ENCODE data around the gene PRKCQ.

PRKCQ gene

DNA sequence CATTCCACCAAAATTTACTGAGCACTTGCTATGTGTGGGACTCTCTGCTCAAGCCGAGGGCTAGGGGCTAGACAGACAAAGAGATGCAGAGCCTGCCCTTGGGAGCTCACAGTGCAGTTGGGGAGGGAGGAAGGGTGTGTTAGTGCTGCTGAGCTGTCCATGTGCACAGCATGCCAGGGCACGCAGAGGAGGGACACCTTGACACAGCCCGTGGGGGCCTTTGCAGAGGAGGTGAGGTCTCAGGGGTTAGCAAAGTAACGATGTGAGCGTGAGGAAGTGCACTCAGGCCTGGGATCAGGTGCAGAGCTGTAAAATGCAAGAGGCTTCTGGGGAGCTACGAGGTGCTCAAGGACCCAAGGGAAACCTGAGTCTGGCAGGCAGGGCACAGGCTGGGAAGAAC, 16.3 kb downstream of the PRKCQ start:
- Histone ChIP-seq H3K79me2 (ENCODE audit: insufficient read depth, low read length) (no peaks in the 10 kb centered on the region), H3K9me3 (ENCODE audit: low read length) (no peaks in the 10 kb centered on the region), H3F3A (ENCODE audit: insufficient read depth, low read length) (no peaks in the 10 kb centered on the region), H3K4me2 (ENCODE audit: low read length) (no peak overlapping the region), H3K27ac (ENCODE audit: low read depth, low read length, poor library complexity, severe bottlenecking) (no peak overlapping the region), H4K20me1 (ENCODE audit: insufficient read depth, low read length) (no peaks in the 10 kb centered on the region), H3K9ac (ENCODE audit: low read length) (no peak overlapping the region), H3K9me2 (ENCODE audit: low read depth, low read length) (no peaks in the 10 kb centered on the region), H3K27me3 (ENCODE audit: insufficient read depth, low read length) (no peaks in the 10 kb centered on the region), H3K4me3 (ENCODE audit: low read depth, low read length, poor library complexity, severe bottlenecking) (no peak overlapping the region), H3K36me3 (ENCODE audit: insufficient read depth, low read length) (no peaks in the 10 kb centered on the region), H2AFZ (ENCODE audit: low read length) (no peak overlapping the region), H3K4me1 (ENCODE audit: insufficient read depth, low read length, severe bottlenecking) (no peaks in the 10 kb centered on the region)
- TF ChIP-seq, protein P1, sequence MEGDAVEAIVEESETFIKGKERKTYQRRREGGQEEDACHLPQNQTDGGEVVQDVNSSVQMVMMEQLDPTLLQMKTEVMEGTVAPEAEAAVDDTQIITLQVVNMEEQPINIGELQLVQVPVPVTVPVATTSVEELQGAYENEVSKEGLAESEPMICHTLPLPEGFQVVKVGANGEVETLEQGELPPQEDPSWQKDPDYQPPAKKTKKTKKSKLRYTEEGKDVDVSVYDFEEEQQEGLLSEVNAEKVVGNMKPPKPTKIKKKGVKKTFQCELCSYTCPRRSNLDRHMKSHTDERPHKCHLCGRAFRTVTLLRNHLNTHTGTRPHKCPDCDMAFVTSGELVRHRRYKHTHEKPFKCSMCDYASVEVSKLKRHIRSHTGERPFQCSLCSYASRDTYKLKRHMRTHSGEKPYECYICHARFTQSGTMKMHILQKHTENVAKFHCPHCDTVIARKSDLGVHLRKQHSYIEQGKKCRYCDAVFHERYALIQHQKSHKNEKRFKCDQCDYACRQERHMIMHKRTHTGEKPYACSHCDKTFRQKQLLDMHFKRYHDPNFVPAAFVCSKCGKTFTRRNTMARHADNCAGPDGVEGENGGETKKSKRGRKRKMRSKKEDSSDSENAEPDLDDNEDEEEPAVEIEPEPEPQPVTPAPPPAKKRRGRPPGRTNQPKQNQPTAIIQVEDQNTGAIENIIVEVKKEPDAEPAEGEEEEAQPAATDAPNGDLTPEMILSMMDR (IDR thresholded peaks at IDR 0.05; ENCODE audit: low read length): no peak
- no peak for TF ChIP-seq EZH2 (IDR thresholded peaks at IDR 0.05; ENCODE audit: borderline replicate concordance, low read length)

DNA sequence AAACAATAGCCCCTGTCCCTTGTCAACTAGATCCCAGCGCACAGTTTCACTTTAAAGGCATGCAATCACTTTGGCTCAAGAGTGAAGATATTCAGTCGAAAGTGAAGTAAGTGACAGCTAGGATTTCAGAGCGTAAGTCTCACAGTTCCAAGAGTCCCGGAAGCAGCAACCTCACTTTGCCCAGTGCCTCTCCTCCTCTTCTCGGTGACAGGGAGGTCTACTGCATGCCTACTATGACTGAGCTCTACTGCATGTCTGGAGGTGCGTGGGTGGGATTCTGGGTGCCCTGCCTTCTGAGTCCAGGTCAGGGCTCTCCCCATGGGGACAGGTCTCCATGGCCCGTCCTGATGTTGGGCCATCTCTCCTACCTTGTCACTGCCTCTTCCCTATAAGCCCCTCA, 17.0 kb downstream of the PRKCQ start:
- no peak overlapping the region for H3K4me3 ChIP-seq (ENCODE audit: low read depth, low read length, poor library complexity, severe bottlenecking)
- H3F3A ChIP-seq (ENCODE audit: insufficient read depth, low read length): no peaks in the 10 kb centered on the region
- H3K9me2 ChIP-seq (ENCODE audit: low read depth, low read length): no peaks in the 10 kb centered on the region
- no peak overlapping the region for H2AFZ ChIP-seq (ENCODE audit: low read length)
- H3K4me2 ChIP-seq (ENCODE audit: low read length): no peak overlapping the region
- H3K4me1 ChIP-seq (ENCODE audit: insufficient read depth, low read length, severe bottlenecking): no peaks in the 10 kb centered on the region
- no peaks in the 10 kb centered on the region for H3K9me3 ChIP-seq (ENCODE audit: low read length)
- TF ChIP-seq, protein P1 (IDR thresholded peaks at IDR 0.05; ENCODE audit: low read length): no peak
- no peak for TF ChIP-seq EZH2 (IDR thresholded peaks at IDR 0.05; ENCODE audit: borderline replicate concordance, low read length)
- no peaks in the 10 kb centered on the region for H3K36me3 ChIP-seq (ENCODE audit: insufficient read depth, low read length)
- no peaks in the 10 kb centered on the region for H3K27me3 ChIP-seq (ENCODE audit: insufficient read depth, low read length)
- H3K79me2 ChIP-seq (ENCODE audit: insufficient read depth, low read length): no peaks in the 10 kb centered on the region
- no peak overlapping the region for H3K9ac ChIP-seq (ENCODE audit: low read length)
- H3K27ac ChIP-seq (ENCODE audit: low read depth, low read length, poor library complexity, severe bottlenecking): no peak overlapping the region
- no peaks in the 10 kb centered on the region for H4K20me1 ChIP-seq (ENCODE audit: insufficient read depth, low read length)

DNA sequence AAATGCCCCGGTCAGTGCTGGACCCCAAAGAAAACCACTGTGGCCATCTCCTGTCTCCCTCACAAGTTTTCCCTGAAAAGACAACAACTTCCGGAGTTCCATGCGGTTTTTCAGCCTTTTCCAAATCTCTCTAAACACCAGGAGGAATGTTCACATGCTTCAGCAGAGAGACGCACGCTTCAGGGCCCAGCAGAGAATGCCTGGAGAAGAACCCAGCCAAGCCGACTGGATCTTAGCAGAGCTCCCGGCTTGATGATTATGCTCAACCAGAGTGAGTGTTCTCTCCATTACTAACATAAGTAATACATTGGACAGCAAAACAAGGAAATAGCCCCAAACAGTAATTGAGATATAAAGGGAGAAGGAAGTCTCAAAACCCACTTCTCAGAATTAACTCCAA, 17.9 kb downstream of the PRKCQ start:
- H3K27me3 ChIP-seq (ENCODE audit: insufficient read depth, low read length): no peaks in the 10 kb centered on the region
- H3F3A ChIP-seq (ENCODE audit: insufficient read depth, low read length): no peaks in the 10 kb centered on the region
- H3K9ac ChIP-seq (ENCODE audit: low read length): no peak overlapping the region
- H3K79me2 ChIP-seq (ENCODE audit: insufficient read depth, low read length): no peaks in the 10 kb centered on the region
- H4K20me1 ChIP-seq (ENCODE audit: insufficient read depth, low read length): no peaks in the 10 kb centered on the region
- H3K9me3 ChIP-seq (ENCODE audit: low read length): no peaks in the 10 kb centered on the region
- H3K27ac ChIP-seq (ENCODE audit: low read depth, low read length, poor library complexity, severe bottlenecking): no peak overlapping the region
- no peaks in the 10 kb centered on the region for H3K9me2 ChIP-seq (ENCODE audit: low read depth, low read length)
- H3K4me3 ChIP-seq (ENCODE audit: low read depth, low read length, poor library complexity, severe bottlenecking): no peak overlapping the region
- no peak overlapping the region for H2AFZ ChIP-seq (ENCODE audit: low read length)
- H3K4me1 ChIP-seq (ENCODE audit: insufficient read depth, low read length, severe bottlenecking): no peaks in the 10 kb centered on the region
- H3K36me3 ChIP-seq (ENCODE audit: insufficient read depth, low read length): no peaks in the 10 kb centered on the region
- no peak overlapping the region for H3K4me2 ChIP-seq (ENCODE audit: low read length)
- TF ChIP-seq, protein P1 (IDR thresholded peaks at IDR 0.05; ENCODE audit: low read length): no peak
- TF ChIP-seq EZH2 (IDR thresholded peaks at IDR 0.05; ENCODE audit: borderline replicate concordance, low read length): no peak
